ENCODE results near the gene FAM3C. TPM values are rescaled to one million over a fixed set of nuclear protein-coding genes. Genes with fewer than 3 reads are reported as not detected.
A peak's percentile ranks its signal among the peaks of the same experiment; 100 is the strongest.

FAM3C gene
- total and polyA plus RNA-seq, 2 of the 4 experiments (the other 2 are of a cell fraction): 11.5 to 45.8 TPM

GRCh38 chr7:121440857-121441503 lies 44.9 kb upstream of the FAM3C start:
- no peak overlapping the region for H2AK5ac ChIP-seq (ENCODE audit: low read depth, low read length)
- H2BK5ac ChIP-seq (ENCODE audit: low read depth, low read length, poor library complexity, severe bottlenecking): no peak overlapping the region
- H2BK20ac ChIP-seq (ENCODE audit: low read depth, low read length): no peak overlapping the region
- POLR2A ChIA-PET (ENCODE audit: unreplicated experiment): no interaction called here
- no peak overlapping the region for H3K4ac ChIP-seq (ENCODE audit: low read depth, low read length)
- no peak overlapping the region for H3K27ac ChIP-seq (ENCODE audit: insufficient read depth, low read length)
- H2AK9ac ChIP-seq (replicated peaks; ENCODE audit: low read depth, low read length, poor library complexity): no peak overlapping the region
- DNase-seq (no peak), ATAC-seq (ENCODE audit: low read depth) (no peak)
- no peak overlapping the region for H3K56ac ChIP-seq (ENCODE audit: extremely low read depth, insufficient read depth, low read length)
- no peak overlapping the region for H4K8ac ChIP-seq (ENCODE audit: low read depth in 2 of 2, low read length in 2 of 2)
- peak overlapping the region; percentile 31; the same call in 1 of the 2 replicates for H3K4me2 ChIP-seq (ENCODE audit: low read depth, low read length)
- no peaks in the 10 kb centered on the region for H3K9me1 ChIP-seq (ENCODE audit: insufficient read depth, low read length)
- no peaks in the 10 kb centered on the region for H3K9me3 ChIP-seq (ENCODE audit: control insufficient read depth, insufficient read depth, low read length)
- CTCF ChIA-PET: interaction anchor here (0.7 kb wide), 1 partner anchor 553 kb away, joined by 3 read pairs; no protein-coding TSS in a partner anchor
- H4K91ac ChIP-seq (ENCODE audit: insufficient read depth, low read depth, low read length): no peak overlapping the region
- no peak overlapping the region for H3K9ac ChIP-seq (ENCODE audit: low read depth, low read length)
- no peak overlapping the region for H2BK15ac ChIP-seq (ENCODE audit: low read depth, low read length)
- H3K79me1 ChIP-seq (ENCODE audit: low read depth in 1 of 2, low read length in 2 of 2): no peaks in the 10 kb centered on the region
- no TSS peak for BruUV-seq (replicated peaks)
- H3K4me1 ChIP-seq (ENCODE audit: control insufficient read depth, insufficient read depth, low read length): peaks cover 9% of the 10 kb centered on the region
- no peak overlapping the region for H3K14ac ChIP-seq (replicated peaks; ENCODE audit: low read depth, low read length)
- TF ChIP-seq MAFK (IDR thresholded peaks at IDR 0.05; ENCODE audit: low read depth, low read length) (no peak), POLR2A (IDR thresholded peaks at IDR 0.05; ENCODE audit: low read depth, low read length) (no peak), RAD21 (IDR thresholded peaks at IDR 0.05; ENCODE audit: low read length) (no peak), CHD1 (IDR thresholded peaks at IDR 0.05; ENCODE audit: low read depth, low read length) (no peak), MXI1 (IDR thresholded peaks at IDR 0.05; ENCODE audit: borderline replicate concordance, low read depth, low read length) (no peak), SMC3 (IDR thresholded peaks at IDR 0.05; ENCODE audit: low read depth, low read length) (no peak), NFE2L2 (IDR thresholded peaks at IDR 0.05; ENCODE audit: low read depth, low read length) (no peak), MAZ (IDR thresholded peaks at IDR 0.05; ENCODE audit: borderline replicate concordance, low read depth, low read length) (no peak), CEBPB (IDR thresholded peaks at IDR 0.05; ENCODE audit: low read depth, low read length) (no peak), RFX5 (IDR thresholded peaks at IDR 0.05; ENCODE audit: low read depth, low read length) (no peak)
- TF ChIP-seq, protein P1, sequence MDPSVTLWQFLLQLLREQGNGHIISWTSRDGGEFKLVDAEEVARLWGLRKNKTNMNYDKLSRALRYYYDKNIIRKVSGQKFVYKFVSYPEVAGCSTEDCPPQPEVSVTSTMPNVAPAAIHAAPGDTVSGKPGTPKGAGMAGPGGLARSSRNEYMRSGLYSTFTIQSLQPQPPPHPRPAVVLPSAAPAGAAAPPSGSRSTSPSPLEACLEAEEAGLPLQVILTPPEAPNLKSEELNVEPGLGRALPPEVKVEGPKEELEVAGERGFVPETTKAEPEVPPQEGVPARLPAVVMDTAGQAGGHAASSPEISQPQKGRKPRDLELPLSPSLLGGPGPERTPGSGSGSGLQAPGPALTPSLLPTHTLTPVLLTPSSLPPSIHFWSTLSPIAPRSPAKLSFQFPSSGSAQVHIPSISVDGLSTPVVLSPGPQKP (IDR thresholded peaks at IDR 0.05; ENCODE audit: borderline replicate concordance, low read depth, low read length): no peak
- TF ChIP-seq, protein P2, sequence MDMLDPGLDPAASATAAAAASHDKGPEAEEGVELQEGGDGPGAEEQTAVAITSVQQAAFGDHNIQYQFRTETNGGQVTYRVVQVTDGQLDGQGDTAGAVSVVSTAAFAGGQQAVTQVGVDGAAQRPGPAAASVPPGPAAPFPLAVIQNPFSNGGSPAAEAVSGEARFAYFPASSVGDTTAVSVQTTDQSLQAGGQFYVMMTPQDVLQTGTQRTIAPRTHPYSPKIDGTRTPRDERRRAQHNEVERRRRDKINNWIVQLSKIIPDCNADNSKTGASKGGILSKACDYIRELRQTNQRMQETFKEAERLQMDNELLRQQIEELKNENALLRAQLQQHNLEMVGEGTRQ (IDR thresholded peaks at IDR 0.05; ENCODE audit: low read depth, low read length): no peak
- intact Hi-C loops (cut with micrococcal nuclease): no loop called here
- no peaks in the 10 kb centered on the region for H3K36me3 ChIP-seq (ENCODE audit: control insufficient read depth, insufficient read depth, low read length)
- H2AFZ ChIP-seq (replicated peaks; ENCODE audit: low read length, poor library complexity): peak overlapping the region; percentile 14
- no peak overlapping the region for H3K18ac ChIP-seq (ENCODE audit: low read depth, low read length)
- in situ Hi-C loops (cut with MboI; ENCODE audit: low sequenced_read_pairs): no loop called here
- no peak overlapping the region for H2BK120ac ChIP-seq (ENCODE audit: low read depth, low read length)
- H3K23ac ChIP-seq (ENCODE audit: low read depth, low read length): no peak overlapping the region
- dilution Hi-C loops (cut with HindIII; ENCODE audit: low sequenced_read_pairs, unreplicated experiment): no loop called here
- H4K20me1 ChIP-seq (ENCODE audit: insufficient read depth, low read length): no peaks in the 10 kb centered on the region
- no peak overlapping the region for H3K4me3 ChIP-seq (ENCODE audit: insufficient read depth, low read depth, low read length)
- H3K27me3 ChIP-seq (ENCODE audit: control insufficient read depth, insufficient read depth, low read length): no peaks in the 10 kb centered on the region
- WGBS, 2 experiments (ENCODE audit: extremely low coverage in 2 of 2, insufficient read length in 1 of 2): 95% methylated on average over 4 of the region's 18 CpGs; no CpG with 5 or more reads in 1 of the 2 experiments
- peak overlapping the region; percentile 48; the same call in 1 of the 2 replicates for H4K5ac ChIP-seq (ENCODE audit: low read depth, low read length)

Measured in IMR-90 (cell line).